GM12892 (cell line): ENCODE data around the gene POPDC2.

Source experiments
- POLR2A ChIP-seq: IDR thresholded peaks from 2 replicates; pipeline ENCODE4 v1.6.1; 2011; ENCODE audit warnings: low read depth, low read length, control low read depth
- POLR2AphosphoS5 ChIP-seq: IDR thresholded peaks from 2 replicates; pipeline ENCODE4 v1.6.1; 2011; ENCODE audit warnings: low read depth, low read length, control low read depth

DNA sequence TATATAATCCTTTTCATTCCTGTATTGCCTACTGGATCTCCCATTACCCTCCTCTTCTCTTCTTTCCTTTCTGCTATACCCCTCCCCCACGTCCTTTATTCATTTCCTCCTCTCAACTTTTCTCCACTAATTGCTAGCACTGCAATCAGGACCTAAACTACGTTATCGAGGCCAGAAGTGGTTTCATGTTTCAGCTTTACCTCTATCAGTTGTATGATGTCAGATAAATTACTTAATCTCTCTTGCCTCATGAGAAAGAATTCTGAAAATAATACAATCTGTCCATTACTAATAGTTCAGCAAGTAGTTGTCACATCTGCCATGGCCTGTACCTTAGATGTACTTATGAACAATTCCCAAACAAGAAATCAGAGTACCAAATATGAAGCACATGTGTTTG is 10.6 kb downstream of the POPDC2 start:
- TF ChIP-seq POLR2AphosphoS5 (no peak), POLR2A (no peak)
